ENCODE measurements around the gene TARDBP.
"Not testable (repeated sequence)": the region's sequence is repeated elsewhere in the genome, so short reads cannot be mapped to it uniquely, and the experiment has no call there.

TARDBP gene

DNA sequence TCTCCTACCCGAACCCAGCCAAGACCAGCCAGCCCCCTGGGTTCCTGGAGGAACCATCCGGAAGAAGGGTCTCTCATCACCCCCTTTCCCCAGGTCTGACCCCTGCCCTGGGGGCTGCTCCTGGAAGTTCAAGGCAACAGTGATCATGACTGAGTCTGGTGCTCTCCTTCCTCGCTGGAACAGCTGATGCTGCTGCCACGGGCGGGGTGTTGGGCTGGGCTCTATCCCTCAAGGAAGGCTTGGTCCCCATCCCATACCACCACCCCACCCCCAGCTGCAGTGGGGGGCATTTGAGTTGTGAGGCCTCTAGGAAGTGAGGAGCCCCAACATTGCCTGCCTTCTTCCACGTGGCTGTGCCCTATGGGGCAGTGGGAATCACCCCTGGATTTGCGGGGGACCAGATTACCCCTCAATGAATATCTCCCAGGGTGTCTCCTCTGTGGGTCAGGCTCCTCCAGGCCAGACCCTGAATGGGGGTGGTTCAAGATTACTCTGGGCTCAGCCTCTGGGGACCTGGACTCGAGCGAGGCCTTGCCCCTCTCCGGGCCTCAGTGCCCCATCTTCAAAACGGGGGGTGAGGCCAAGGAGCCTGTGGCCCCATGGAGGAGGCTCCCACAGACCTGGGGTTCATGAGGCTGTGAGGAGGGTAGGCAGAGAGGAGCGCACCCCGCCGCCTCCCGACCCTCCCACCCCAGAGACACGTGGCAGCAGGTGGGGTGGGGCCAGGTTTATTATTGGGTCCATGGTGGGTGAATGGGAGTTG, 31.8 kb downstream of the TARDBP start:
- DNase-seq: no peak

DNA sequence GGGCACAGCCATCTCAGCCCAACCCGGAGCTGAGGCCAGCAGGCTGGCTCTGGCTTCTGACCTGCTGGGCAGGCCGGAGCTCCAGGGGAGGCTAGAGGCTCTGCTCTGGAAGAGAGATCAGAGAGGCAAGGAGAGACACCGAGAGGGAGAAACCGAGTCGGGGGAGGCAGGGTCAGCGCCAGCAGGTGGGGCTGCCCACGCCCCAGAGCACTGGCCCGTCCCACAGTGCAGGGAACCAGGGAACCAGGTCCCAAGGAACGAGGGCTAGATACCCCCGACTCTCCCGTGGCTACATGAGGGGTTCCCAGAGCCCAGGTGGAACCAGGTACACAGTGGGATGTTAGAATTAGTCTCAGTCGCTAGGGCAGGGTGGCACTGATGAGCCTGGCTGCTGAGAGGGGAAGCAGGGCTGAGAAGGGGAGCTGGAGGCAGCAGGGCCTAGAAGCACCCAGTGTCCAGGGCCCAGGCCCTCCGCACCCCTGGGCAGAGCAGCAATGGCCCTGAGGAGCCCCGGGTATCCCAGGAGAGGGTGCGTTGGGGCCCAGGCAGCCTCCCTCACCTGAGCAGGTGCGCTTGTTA, 32.5 kb downstream of the TARDBP start:
- DNase-seq: no peak

DNA sequence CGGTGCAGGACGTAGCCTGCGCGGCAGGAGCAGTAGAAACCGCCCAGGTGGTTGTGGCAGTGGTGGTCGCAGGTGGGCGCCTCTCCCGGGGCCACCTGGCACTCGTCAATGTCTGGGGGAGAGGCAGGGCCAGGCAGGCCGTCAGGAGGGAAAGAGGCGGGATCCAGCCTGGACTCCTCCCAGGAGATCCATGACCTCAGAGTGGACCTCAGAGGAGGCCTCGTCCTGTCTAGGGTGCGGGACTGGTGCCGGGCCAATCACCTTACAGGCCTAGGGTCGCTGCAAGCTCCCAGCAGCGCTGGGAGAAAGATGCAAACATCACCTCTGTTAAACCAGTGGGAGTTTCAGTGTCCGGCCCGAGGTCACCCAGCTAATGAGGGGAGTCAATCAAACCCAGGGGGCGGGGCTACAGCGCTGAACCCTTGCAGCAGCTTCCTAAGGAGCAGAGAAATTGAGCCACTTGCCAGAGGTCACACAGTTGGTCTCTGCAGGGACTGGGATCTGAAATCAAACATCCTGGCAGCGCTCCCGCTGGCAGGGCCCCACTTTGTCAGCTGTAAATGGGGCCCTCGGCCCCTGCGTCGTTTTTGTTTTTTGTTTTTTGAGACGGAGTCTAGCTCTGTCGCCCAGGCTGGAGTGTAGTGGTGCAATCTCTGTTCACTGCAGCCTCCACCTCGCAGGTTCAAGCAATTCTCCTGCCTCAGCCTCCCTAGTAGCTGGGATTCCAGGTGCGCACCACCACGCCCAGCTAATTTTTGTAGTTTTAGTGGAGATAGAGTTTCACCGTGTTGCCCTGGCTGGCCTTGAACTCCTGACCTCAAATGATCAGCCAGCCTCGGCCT, 33.2 kb downstream of the TARDBP start:
- no peak for DNase-seq

DNA sequence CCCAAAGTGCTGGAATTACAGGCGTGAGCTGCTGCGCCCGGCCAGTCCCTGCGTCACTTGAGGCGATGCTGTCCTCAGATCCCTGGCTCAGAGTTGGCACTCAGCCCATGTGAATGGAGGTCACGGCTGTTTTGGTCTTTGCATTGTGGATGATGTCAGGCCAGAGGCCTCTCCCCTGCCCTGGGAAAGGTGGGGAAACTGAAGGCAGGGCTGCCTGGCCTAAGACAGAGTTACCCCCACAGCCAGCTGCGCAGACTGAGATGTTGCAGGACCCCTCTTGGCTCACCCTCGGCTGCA, 33.8 kb downstream of the TARDBP start:
- DNase-seq: no peak

DNA sequence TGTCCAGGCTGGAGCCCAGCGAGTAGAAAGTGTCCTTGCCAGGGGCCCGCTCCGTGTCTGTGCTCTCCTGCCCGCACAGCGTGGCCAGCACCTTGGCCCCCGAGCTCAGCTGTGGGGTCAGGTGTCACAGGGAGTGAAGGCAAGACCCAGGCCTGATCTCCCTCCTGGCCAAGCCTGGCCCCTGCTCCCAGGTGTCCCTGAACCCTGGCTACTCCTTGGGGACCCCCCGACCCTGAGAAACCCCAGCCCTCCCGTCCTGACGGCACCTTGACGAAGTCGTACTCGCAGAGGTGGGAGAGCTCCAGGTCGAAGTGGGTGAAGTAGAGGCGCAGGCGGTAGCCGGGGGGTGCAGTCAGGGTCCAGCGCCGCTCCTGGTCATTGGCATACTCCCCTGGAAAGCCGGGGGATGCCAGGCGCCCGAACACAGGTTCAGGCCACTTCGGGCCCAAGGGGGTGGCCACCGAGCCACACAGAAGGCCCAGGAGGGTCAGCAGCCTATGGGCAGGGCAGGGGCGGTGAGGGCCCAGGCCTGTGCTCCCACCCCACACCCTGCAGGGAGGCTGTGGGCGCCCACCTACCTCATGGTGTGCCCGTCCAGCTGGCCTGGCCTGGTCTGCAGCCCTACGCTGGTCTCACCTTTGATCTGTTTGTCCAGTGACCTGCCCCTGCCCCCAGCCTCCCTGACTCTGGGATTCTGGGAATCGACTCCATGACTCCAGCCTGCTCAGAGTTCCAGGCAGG, 34.3 kb downstream of the TARDBP start, which contains the start of gene MASP2:
TSS of gene MASP2 (minus strand) at position 615 of the 741 bp plus-strand sequence. CDS start at position 583, 32 bp downstream.
- no peak for DNase-seq

DNA sequence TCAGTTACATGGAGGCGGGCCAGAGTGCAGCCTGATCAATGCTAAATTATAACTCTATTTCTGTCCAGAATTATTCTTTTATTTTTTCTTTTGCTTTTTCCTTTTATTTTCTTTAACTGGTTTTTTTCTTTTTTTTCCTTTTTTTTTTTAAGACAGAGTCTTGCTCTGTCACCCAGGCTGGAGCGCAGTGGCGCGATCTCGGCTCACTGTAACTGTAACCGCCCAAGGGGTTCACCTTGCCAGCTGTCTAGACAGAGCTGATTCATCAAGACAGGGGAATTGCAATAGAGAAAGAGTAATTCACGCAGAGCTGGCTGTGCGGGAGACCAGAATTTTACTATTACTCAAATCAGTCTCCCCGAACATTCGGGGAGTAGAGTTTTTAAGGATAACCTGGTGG, 38.7 kb downstream of the TARDBP start:
- not testable (repeated sequence) for DNase-seq

DNA sequence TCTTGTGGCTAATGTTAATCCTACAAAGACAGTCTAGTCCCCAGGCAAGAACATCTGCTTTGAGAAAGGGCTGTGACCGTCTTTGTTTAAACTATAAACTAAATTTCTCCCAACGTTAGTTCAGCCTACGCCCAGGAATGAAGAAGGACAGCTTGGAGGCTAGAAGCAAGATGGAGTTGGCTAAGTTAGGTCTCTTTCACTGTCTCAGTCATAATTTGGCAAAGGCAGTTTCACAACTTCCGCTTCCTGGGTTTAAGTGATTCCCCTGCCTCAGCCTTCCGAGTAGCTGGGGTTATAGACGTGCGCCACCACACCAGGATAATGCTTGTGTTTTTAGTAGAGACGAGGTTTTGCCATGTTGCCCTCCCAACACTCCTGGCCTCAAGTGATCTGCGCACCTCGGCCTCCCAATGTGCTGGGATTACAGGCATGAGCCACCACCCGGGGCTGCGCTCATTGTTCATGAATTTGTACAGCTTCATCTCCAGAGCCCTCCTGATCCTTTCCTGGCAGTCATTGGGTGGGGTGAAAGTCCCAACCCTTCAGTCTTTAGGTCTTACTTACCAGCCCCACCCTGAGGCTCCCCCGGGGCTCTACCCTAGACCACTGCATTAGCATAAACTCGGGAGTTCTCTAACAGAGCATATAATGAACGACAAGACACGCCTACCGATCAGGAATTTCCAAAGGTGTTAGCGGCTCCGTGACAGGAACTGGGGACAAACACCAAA, 39.5 kb downstream of the TARDBP start:
- no peak for DNase-seq

DNA sequence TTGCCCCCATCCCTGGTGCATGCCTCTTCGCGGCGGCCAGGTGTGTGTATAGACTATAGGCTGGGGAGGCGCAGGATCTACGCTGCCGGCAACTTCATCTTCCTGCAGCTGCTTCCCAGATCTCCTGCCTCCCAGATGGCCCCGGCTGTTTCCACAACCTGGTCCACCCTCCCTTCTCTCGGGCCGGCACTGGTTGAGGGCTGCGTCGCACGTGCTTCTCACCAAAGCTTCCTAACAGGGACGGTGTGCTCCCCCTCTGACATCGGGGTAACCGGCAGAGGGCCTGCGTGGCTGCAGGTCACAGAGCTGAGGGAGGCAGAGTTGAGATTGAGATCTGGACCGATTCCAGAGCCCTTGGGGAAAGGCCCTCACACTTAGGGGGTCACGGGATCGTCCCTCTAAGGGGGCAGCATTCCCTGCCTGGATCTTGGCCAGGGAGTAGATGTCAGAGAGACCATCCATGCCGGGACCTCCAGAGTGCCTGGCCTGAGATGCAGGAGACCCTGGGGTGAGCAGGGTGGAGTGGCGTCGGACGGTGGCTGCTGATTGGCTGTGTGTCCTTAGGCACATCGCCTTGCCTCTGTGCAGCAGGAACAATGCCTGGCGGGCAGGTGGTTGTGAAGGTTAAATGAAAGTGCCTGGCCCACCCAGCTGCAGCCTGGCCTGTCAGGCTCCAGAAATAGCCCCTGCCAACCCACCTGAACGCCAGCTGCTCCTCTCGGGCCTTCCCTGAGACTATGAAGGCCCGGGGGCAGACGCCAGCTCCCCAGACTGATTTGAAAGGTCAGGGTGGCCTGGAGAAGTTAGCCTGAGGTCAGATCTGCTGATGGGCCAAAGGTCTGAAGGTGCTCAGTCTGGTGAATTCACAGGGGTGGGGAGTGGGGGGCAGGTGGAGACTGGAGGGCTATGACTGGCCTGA, 40.6 kb downstream of the TARDBP start:
- DNase-seq: peak; percentile 88

DNA sequence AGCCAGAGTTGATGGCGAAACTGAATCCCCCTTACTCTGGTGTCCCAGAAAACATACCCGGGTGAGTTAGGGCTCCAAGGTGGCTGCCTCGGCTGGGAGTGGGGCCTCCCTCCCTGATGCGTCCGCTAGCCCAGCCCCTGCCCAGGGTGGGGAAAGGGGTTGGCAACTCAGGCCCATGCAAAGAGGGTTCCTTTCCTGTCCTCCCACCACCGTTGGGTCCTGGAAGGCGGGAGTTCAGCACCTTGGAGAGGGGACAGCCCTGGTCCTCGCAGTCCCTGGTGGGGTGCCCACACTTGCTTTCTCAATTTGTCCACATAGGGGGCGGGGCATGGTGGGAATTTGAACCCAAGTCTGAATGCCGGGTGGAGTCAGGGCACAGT, 41.3 kb downstream of the TARDBP start:
- DNase-seq: no peak

DNA sequence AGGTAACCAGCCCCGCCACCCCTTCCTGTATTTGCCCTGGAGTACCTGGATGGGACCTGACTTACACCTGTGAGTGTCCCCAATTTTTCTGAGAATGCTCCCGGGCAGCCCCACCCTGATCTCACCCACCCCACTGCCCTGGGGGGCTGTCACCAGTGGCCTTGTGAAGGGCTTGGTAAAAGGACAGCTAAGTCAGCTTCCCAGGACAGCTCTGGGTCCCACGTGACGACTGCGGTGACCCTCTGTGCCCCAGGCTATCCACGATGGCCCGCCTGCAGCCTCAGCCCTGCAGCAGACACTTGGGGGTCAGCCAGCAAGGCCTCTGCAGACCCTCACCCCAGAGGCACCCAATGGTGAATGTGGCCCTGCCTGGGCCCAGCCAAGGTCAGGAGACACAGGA, 41.7 kb downstream of the TARDBP start:
- DNase-seq: no peak

DNA sequence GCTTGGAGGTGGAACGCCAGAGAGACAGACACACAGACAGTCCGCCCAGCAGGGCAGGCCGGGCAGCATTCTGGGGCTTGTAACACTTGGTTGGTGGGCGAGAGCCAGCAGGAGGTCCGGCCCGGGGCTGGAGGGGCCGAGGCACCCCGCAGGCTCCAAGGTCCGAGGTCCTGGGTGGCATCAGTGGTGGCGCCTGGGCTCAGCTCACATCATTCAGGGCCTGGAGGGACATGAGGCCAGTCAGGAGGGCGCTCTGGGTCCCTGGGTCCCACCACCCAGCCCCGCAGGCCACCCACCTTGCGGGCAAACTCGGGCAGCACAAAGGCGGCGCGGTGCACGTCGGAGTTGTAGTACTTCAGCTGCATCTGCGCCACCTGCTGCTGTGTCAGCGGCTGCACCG, 42.2 kb downstream of the TARDBP start:
- no peak for DNase-seq

DNA sequence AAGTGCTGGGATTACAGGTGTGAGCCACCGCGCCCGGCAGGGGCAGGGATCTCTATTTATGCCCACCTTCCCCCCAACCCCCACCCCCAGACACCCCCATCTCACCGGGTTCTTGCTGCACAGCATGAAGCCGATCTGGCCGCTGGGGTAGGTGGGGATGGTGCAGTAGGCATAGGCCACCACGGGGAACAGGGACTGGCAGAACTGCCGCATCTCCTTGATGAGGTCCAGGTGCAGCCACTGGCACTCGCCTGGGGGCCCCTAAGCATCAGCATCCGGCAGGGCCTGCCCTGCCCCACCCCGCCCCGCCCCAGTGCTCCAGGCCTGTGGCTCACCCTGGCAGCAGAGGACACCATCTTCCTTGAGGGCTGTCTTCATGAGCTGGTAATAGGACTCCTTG, 43.2 kb downstream of the TARDBP start:
- DNase-seq: no peak

DNA sequence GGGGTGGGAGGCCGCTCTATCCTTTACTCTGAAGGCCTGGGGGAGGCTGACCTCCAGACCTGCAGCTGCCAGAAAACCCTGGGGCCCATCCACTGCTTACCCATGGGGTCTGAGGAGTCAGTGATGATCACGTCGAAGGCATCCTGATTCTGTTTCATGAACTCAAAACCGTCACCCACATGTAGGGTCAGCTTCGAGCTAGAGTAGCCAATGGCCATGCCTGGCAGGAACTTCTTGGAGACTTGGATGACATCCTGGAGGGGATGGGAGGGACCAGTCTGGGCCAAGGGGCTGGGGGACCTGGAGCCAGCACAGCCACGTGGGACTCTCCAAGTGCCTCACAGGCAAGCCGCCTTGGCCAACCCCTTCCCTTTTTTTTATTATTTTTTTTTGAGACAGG, 44.0 kb downstream of the TARDBP start:
- no peak for DNase-seq

DNA sequence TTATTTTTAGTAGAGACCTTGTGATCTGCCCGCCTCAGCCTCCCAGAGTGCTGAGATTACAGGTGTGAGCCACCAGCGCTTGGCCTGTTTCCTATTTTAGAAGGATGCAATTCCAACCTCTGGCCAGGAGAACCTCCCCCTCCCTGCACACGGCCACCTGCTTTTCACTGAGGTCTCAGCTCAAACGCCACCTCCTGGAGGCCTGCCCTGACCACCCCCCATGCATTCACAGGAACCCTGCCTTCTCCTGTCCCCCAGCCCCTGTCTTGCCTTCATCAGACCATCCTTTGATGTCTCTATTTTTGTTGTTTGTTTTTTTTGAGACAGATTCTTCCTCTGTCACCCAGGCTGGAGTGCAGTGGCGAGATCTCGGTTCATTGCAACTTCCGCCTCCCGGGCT, 45.0 kb downstream of the TARDBP start:
- no peak for DNase-seq

DNA sequence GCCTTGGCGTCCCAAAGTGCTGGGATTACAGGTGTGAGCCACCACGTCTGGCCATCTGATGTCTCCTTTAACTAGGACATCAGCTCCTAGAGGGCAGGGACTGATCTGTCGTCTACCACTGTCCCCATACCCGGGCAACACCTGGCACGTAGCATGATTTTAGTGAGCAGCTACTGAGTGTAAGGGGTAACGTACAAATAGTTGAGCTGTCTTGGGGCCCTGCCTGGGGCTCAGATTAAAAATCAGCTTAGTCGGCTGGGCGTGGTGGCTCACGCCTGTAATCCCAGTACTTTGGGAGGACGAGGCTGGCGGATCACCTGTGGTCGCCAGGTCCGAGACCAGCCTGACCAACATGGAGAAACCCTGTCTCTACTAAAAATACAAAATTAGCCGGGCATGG, 45.6 kb downstream of the TARDBP start:
- no peak for DNase-seq

DNA sequence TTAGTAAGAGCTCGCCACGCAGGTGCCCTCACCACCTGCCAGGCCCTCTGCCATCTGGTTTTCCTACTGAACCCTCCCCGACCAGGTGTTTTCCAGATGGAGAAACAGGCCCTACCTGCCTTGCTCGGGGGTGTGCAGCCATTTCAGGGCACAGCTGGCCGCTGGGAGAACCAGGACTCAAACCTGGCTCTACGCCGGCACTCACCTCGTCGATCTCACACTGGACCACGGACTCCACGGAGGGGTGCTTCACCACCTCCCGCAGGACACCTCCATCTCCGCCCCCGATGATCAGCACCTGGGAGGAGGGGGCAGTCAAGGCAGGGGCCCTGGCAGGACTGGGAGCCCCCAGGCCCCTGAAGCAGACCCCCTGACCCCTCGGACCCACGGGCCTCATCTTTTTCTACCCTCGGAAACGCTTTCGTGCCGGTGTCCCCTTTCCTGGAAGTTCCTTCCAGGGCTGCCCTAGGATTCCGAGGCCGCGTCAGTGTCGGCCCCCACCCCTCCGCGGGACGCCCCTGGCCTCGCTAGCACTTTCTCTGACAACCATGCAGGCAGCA, 46.2 kb downstream of the TARDBP start:
- DNase-seq: peak; percentile 86

DNA sequence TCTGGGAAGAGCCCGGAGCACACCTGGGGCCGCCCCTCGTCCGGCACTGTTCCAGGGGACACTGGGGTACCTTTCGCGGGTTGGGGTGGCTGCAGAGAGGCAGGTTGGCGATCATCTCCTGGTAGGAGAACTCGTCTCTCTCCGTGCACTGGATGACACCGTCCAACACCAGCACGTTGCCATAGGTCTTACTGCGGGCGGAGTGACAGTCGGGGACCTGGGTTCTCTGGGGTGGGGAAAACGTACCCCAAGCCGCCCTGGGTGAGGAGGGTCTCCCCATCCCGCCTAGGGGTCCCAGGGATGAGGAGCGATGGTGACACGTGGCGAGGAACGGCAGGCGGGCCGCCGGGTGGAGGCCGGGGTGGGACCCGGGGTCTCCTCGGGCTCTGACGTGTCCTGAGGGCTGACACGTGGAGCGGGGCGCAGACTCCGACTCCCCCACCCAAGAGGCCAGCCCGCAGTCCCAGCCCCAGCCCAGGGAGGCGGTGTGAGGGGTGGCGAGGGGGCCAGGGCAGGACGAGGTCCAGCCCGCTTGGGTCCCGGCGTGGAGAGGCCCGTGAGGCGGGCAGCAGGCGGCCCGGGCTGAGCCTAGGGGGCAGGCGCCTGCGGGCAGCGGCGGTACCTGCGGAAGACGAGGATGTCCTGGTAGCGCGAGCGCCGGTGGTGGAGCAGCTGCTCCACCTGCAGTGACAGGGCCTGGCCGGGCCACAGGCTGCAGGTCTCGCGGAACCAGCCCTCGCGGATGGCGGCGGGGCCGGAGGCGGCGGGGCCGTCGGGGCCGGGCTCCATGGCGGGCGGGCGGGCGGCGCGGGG, 46.9 kb downstream of the TARDBP start:
- peak; percentile 61 for DNase-seq

DNA sequence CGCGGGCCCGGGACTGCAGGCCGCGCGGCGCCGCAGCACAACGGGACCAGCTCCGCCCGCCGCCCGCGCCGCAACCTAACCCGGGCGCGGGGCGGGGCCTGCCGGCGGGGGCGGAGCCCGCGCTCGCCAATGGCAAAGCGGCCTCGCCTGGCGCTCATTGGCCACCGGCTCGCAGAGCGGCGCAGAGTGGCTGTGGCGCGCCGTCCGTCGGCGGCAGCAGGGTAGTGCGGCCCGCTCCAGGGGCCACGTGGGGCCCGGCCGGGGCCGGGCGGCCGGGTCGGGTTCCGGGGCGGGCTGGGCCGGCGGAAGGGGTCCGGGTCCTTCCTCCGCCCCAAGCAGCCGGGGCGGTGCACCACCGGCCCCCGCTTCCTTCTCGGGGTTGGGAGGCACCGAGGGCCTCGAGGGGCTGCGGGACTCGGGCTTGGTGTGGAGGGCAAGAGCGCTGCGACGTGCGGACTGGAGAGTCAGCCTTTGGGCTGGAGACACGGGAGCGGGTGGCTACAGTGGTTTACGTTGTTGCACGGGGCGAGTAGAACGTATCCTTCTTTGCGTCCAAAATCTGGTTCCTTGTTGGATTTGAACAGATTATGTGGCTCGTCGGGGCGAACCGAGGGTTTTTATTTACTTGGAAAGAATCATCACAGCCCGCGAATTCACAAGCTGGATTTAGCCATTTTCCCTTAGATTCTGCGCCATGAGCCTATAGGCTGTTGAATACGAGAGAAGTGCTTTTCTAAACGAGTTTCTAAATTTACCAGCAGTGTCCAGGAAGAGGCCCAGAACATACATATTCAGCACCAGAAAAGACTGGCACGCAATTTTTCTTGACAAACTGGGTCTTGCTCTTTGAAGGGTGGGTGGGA, 47.7 kb downstream of the TARDBP start, which contains the start of gene SRM:
TSS of gene SRM (minus strand) at position 51 of the 863 bp plus-strand sequence. CDS start 75 bp downstream, outside the sequence.
- peak; percentile 91 for DNase-seq

All from NCI-H1105 treated with DMSO at 0.1 percent for 48 hours (cell line).